Erythroblast (primary cell): ENCODE results near the gene GOLGA6L10.
"Not testable (repeated sequence)": the region's sequence is repeated elsewhere in the genome, so short reads cannot be mapped to it uniquely, and the experiment has no call there.

Experiments used
- DNase-seq, 2 experiments: peaks; one replicate each; lab custom pipeline; 2025; lab: John Stamatoyannopoulos, UW
- GATA1 ChIP-seq: IDR thresholded peaks from 2 replicates; pipeline ENCODE4 v1.6.1; 2011; ENCODE audit warnings: low read depth, mild to moderate bottlenecking, control low read depth, low read length, moderate library complexity
- POLR2A ChIP-seq: IDR thresholded peaks from 2 replicates; pipeline ENCODE4 v1.6.1; 2011; ENCODE audit warnings: mild to moderate bottlenecking, low read length

GOLGA6L10 gene

GRCh38 chr15:82349375-82349774, at the start of gene GOLGA6L10:
TSS of gene GOLGA6L10 (minus strand) at chr15:82349475. CDS start at chr15:82349375, 100 bp downstream.
- DNase-seq, result not testable (repeated sequence)

GRCh38 chr15:82398785-82399184, 49.5 kb upstream of the GOLGA6L10 start:
- TF ChIP-seq POLR2A, result no peak
- TF ChIP-seq GATA1, result no peak
- no peak for DNase-seq

- no peak for DNase-seq
These were observed 48.5 kb upstream of the GOLGA6L10 start for GRCh38 chr15:82397817-82398216.

GRCh38 chr15:82395788-82396187, 46.5 kb upstream of the GOLGA6L10 start:
- not testable (repeated sequence) for DNase-seq

More at GRCh38 chr15:82397817-82398216, 48.5 kb upstream of the GOLGA6L10 start:
- no peak for TF ChIP-seq GATA1
- no peak for TF ChIP-seq POLR2A

GRCh38 chr15:82393671-82394070, 44.4 kb upstream of the GOLGA6L10 start:
- TF ChIP-seq POLR2A, result no peak
- no peak for TF ChIP-seq GATA1
- DNase-seq, result no peak

- DNase-seq, result peak; percentile 22 to 23
These were observed 42.8 kb upstream of the GOLGA6L10 start for GRCh38 chr15:82392077-82392476.

GRCh38 chr15:82390152-82390551, 40.9 kb upstream of the GOLGA6L10 start:
- not testable (repeated sequence) for DNase-seq

GRCh38 chr15:82387209-82387608, 37.9 kb upstream of the GOLGA6L10 start:
- DNase-seq, result not testable (repeated sequence)

GRCh38 chr15:82381330-82381955, 32.2 kb upstream of the GOLGA6L10 start:
- not testable (repeated sequence) for DNase-seq

GRCh38 chr15:82379552-82379951, 30.3 kb upstream of the GOLGA6L10 start:
- not testable (repeated sequence) for DNase-seq

- not testable (repeated sequence) for DNase-seq
These were observed 24.4 kb upstream of the GOLGA6L10 start for GRCh38 chr15:82373661-82374060.

- TF ChIP-seq POLR2A, result no peak
- no peak for TF ChIP-seq GATA1
- no peak for DNase-seq
These were observed 22.4 kb upstream of the GOLGA6L10 start for GRCh38 chr15:82371656-82372055.

GRCh38 chr15:82367790-82368189, 18.5 kb upstream of the GOLGA6L10 start:
- not testable (repeated sequence) for DNase-seq

GRCh38 chr15:82365692-82366323, 16.5 kb upstream of the GOLGA6L10 start:
- DNase-seq, result not testable (repeated sequence)

GRCh38 chr15:82364548-82364947, 15.3 kb upstream of the GOLGA6L10 start:
- DNase-seq, result not testable (repeated sequence)

- DNase-seq, result not testable (repeated sequence)
These were observed 13.5 kb upstream of the GOLGA6L10 start for GRCh38 chr15:82362790-82363189.

- not testable (repeated sequence) for DNase-seq
These were observed 11.3 kb upstream of the GOLGA6L10 start for GRCh38 chr15:82360618-82361017.

- DNase-seq, result not testable (repeated sequence)
These were observed 5.8 kb upstream of the GOLGA6L10 start for GRCh38 chr15:82355055-82355454.

GRCh38 chr15:82354546-82354945, 5.3 kb upstream of the GOLGA6L10 start:
- DNase-seq, result not testable (repeated sequence)

GRCh38 chr15:82347645-82348044, 1.6 kb downstream of the GOLGA6L10 start:
- DNase-seq, result not testable (repeated sequence)

GRCh38 chr15:82345176-82345575, 4.1 kb downstream of the GOLGA6L10 start:
- DNase-seq, result not testable (repeated sequence)

- DNase-seq, result not testable (repeated sequence)
These were observed 4.9 kb downstream of the GOLGA6L10 start for GRCh38 chr15:82344421-82344820.
